ENCODE data around the gene ALOX5. TPM values are rescaled to one million over a fixed set of nuclear protein-coding genes. Genes with fewer than 3 reads are reported as not detected.

ALOX5 gene
- total RNA-seq, 1 experiment from 2014 or later: not detected

DNA sequence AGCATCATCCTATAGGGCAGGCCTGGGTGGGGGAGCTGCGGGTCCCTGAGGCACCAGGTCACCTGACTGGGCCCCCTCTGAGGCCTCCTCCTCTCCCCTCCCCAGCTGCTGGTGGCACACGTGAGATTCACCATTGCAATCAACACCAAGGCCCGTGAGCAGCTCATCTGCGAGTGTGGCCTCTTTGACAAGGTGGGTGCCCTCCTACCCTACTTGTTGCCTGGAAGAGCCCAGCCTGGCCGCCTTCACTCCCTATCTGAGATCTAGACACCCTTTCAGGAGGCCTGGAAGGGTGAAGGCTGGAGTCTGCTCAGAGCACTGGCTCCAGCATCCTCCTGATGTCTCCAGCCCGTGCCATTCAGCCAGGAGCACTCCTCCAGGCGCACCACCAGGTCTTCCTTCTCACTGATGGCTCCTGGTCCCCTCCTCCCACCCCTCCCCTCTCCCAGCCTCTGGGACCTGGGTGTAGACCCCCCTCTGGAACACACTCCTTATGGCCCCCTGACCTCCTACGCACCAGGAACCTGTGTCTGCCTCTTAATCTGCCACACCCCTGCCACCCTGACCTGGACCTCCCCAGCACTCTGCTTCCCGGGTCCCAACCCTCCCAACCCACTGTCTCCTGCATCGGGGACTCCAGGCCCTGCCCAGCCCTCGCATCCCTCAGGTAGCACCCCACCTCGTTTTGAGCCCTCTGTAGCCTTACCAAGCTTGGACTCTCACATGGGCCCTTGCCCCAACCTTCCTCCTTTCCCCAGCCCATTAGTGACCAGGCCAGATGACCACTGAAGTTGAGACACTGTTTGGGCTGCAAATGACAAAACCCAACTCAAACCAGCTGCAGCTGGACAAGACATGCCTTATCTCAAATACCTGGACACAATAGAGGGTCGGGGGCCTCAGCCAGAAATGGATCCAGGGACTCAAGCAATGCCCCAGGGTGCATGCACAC, 67.5 kb downstream of the ALOX5 start:
- no peak for DNase-seq (ENCODE audit: low read depth)

- DNase-seq (ENCODE audit: low read depth): no peak
Observed at GRCh38 chr10:45442251-45442650, 68.2 kb downstream of the ALOX5 start.

- no peak for DNase-seq (ENCODE audit: low read depth)
Observed at GRCh38 chr10:45442662-45443061, 68.6 kb downstream of the ALOX5 start.

DNA sequence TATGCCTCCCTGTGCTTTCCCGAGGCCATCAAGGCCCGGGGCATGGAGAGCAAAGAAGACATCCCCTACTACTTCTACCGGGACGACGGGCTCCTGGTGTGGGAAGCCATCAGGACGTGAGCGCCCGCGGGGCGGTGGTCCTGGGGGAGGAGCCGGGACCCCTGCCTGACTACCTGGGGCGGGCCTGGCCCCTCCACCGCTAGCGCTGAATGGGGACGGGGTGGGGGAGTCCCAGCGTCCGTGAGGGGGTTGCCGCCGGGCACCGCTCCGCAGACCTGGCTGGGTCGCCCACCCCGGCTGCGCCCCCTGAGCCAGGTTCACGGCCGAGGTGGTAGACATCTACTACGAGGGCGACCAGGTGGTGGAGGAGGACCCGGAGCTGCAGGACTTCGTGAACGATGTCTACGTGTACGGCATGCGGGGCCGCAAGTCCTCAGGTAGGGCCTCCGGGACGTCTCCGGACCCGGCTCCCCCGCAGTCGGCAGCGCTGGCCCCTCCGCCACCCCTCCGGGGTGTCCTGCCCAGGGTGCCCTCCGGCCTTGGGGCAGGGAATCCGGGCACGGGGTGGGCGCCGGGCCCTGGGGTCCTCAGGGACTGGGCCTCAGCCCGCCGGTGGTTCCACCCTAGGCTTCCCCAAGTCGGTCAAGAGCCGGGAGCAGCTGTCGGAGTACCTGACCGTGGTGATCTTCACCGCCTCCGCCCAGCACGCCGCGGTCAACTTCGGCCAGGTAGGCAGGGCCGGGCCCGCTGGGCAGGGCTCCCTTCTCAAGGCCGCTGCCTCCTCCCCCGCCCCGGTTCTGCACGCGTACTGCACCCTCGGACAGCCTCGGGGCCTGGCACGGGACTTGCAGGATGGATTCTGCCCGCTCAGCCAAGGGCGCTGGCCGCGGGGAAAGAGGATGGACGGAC, 69.3 kb downstream of the ALOX5 start:
- DNase-seq (ENCODE audit: low read depth): no peak

GRCh38 chr10:45444022-45444421, 70.0 kb downstream of the ALOX5 start:
- no peak for DNase-seq (ENCODE audit: low read depth)

DNA sequence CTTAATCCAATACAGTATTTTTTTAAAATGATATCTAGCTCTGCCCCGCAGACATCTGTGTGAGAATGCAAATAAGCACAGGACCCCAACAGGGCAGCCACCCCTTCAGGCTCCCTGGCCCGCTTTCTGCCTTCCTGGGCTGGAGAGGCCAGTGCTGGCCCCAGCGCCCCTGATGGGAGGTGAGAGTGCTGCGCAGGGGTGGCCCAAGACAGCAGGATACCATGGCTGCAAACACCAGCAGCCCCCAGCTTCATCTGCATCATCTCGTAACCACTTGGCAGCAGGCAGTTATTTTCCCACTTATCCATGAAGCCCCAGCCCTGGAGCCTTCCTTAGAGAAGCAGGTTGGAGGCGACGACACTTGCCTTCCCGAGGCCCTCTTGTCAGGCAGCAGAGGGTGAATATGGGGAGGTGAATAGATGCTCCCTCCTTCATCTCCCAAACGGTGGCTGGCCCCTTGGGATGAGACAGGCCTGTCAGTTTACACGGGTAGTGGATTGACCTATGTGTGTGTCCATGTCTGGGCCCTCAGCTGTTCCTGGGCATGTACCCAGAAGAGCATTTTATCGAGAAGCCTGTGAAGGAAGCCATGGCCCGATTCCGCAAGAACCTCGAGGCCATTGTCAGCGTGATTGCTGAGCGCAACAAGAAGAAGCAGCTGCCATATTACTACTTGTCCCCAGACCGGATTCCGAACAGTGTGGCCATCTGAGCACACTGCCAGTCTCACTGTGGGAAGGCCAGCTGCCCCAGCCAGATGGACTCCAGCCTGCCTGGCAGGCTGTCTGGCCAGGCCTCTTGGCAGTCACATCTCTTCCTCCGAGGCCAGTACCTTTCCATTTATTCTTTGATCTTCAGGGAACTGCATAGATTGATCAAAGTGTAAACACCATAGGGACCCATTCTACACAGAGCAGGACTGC, 71.2 kb downstream of the ALOX5 start:
- no peak for DNase-seq (ENCODE audit: low read depth)

DNA sequence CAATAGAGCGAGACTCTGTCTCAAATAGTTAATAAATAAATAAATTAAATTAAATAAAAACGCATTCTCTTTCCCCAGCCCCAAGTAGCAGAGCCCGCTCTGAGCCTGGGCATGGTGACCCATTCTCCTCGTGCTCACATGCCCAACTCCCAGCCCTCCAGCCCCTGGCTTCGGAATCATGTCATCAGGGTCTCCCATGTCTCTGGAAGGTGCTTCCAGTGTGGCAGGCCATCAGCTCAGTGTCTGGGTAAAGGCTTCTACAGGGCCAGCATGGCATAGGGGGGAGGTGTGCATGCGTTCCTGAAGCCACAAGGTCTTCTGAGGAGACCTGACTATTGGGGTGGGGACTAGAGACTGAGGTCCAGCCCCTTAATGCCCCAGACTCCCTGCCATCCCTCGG, 72.8 kb downstream of the ALOX5 start:
- no peak for DNase-seq (ENCODE audit: low read depth)

- no peak for DNase-seq (ENCODE audit: low read depth)
Observed at GRCh38 chr10:45447416-45447815, 73.4 kb downstream of the ALOX5 start.

DNA sequence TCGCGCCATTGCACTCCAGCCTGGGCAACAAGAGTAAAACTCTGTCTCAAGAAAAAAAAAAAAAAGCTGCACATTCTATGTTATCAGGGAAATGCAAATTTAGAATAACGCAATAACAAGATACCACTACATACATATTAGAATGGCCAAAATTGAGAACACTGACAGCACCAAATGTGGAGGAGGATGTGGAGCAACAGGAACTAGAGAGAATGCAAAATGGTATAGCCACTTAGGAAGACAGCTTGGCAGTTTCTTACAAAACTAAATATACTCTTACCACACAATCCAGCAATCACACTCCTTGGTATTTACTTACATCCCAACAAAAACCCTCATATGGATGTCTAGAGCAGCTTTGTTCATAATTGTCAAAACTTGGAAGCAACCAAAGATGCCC, 76.8 kb downstream of the ALOX5 start:
- no peak for DNase-seq (ENCODE audit: low read depth)

DNA sequence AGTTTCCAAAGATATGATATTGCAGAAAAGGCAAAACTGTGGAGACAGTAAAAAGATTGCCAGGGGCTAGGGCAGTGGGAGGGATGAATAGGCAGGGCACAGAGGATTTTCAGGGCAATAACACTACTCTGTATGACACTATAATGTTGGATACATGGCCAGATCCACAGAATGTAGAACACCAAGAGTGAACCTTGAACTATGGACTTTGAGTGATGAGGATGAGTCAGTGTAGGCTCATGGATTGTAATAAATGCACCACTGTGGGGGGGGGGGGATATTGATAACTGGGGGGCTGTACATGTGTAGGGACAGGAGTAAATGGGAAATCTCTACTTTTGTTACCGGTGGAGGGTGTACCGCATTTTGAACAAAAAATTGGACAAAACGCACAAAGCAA, 77.4 kb downstream of the ALOX5 start:
- no peak for DNase-seq (ENCODE audit: low read depth)

GRCh38 chr10:45452268-45452667, 78.3 kb downstream of the ALOX5 start:
- DNase-seq (ENCODE audit: low read depth): no peak

DNA sequence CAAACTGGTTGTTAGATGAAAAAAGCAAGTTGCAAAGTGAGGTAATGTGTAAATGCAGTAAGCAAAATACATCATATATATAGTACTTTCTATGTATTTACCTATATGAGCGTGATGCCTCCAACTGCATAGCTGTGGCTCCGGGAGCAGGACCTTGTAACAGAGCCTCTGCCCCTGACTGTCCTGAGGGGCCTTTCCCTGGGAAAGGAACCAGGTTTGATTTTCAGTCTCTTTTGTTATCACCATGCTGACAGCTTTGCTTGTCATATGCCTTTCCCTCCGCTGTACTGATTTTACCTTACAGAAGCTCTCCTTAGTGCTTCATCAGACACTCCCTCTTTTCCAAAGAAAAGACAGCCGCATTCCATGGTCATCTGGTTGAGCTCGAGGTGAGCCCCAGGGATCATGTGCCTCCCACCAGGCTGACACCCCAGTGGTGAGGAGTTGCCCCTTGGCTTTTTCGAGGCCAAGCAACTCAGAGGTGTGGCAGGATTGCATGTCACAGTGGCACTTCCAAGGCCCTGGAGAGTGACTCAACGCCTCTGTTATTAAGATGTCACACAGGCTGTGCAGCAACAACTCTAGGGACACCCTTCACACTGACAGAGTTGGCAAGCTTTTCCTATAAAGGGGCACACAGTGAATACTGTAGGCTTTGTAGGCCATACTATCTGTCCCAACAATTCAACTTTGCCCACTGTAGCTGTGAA, 78.9 kb downstream of the ALOX5 start:
- no peak for DNase-seq (ENCODE audit: low read depth)

- DNase-seq (ENCODE audit: low read depth): no peak
Observed at GRCh38 chr10:45453639-45454255, 79.7 kb downstream of the ALOX5 start.

DNA sequence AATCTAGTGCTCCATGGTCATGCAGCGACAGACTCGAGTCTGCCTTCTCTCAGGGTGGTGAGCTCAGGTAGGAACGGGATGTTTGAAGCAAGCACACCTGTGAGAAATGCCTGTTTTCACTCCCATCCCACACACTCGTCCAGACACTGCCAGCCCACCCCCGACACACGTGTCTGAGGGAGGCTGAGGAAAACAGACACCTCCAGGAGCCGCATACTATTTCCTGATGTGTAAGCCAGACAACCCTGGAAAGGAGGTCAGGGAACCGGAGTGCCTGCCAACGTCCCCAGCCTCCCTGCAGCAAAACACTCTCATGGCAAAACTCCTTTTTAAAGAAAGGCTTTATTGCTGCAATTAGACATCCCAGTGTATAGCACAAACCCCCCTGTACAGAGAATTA, 80.2 kb downstream of the ALOX5 start:
- no peak for DNase-seq (ENCODE audit: low read depth)

DNA sequence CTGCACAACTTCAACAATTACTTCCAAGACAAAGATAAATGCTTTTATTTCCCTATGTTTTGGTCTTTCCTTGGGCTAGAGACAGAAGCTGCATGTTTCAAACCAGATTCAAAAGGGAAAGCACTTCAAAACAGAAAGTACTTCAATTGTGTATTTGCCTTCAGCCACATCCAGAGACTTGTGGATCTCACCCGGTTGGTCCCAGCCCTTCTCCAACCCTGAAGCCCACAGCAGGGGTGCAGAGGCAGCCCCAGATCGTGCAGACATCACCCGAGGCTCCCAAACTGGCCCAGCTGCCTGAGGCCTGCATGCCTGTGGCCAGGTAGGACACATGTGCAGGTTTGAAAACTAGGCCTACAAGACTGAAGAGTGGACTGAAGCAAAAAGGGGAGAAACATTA, 80.8 kb downstream of the ALOX5 start:
- no peak for DNase-seq (ENCODE audit: low read depth)

- no peak for DNase-seq (ENCODE audit: low read depth)
Observed at GRCh38 chr10:45456233-45456632, 82.2 kb downstream of the ALOX5 start.

GRCh38 chr10:45456822-45457221, 82.8 kb downstream of the ALOX5 start:
- no peak for DNase-seq (ENCODE audit: low read depth)

DNA sequence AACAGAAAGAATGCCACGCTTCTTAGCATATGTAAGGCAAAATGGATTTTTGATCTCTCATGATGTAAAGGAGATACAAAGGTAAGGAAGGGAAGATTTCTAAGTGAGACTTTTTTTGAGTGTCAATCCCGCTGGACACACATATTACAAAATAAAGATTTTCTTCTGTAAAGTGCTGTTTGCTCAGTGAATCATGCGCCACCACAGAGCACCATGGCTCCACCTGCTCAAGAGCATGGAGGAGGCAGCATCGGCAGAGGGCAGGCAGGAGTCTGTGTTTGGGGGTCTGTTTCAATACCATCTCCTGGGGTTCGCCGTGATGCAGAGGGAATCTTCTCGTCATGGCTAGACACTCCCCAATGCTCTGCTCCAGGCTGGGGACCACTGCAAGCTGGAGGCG, 83.5 kb downstream of the ALOX5 start:
- DNase-seq (ENCODE audit: low read depth): no peak

DNA sequence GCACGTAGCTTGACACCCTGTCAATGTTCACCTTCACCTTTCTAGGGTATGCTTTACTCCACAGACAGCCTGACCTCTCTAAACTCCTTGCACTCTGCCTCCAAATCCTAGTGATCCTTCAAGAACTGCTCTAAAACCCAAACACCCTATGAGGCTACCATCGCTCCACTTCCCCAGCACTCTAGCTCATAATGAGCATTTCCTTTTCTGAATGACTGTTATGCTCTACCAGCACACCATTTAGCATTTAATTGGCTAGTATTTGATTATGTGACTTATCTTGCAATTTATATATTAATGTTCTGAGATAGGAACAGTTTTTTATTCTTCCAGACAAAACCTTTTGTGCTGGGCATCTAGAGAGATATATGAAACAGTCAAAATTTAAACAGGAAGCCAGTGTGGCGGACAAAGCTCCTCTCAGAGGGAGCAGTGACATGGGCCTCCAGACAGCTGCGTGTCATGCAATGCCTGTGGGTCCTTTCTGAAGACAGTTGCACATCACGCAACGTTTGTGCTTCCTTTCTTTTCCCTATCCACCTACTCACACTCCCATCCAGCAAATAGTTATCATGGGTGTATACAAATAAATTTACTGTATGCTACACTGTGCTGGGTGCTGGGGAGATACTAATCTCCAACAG, 86.3 kb downstream of the ALOX5 start:
- DNase-seq (ENCODE audit: low read depth): no peak

DNA sequence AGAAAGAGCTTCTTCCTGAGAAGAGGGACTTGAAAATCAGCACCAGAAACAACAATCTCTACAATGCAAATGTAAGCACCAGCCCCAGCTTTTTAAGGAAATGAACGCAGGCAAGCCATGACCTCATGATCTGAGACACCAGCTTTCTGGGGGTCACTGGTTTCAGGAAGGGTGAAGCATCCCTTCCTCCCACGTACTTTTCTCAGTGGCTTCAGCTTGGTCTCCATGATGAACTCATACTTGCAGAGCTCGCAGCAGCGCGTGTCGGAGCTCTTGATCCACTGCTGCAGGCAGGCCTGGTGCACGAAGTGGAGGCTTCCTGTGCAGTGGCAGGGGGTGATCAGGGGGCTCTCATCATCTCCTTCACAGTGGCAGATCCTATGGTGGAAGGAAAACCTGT, 87.0 kb downstream of the ALOX5 start:
- DNase-seq (ENCODE audit: low read depth): no peak
